HG03064 (cell line): ENCODE data around the gene C16orf78.
"Not testable (repeated sequence)": the region's sequence is repeated elsewhere in the genome, so short reads cannot be mapped to it uniquely, and the experiment has no call there.

Source experiments
- ATAC-seq: cut with Tn5 transposase; IDR thresholded peaks from one replicate; pipeline ENCODE4 v1.9.1; 2021; ENCODE audit warnings: low read depth; ENCODE audit not compliant: unreplicated experiment

Gene C16orf78

GRCh38 chr16:49349446-49350168 is 24.0 kb upstream of the C16orf78 start:
- no peak for ATAC-seq

- no peak for ATAC-seq
Measured at GRCh38 chr16:49350265-49351095, 23.1 kb upstream of the C16orf78 start.

GRCh38 chr16:49351096-49351487 is 22.5 kb upstream of the C16orf78 start:
- ATAC-seq: no peak

- ATAC-seq: no peak
Measured at GRCh38 chr16:49352892-49353291, 20.7 kb upstream of the C16orf78 start.

GRCh38 chr16:49353680-49354079 is 19.9 kb upstream of the C16orf78 start:
- ATAC-seq: no peak

GRCh38 chr16:49354101-49354500 is 19.5 kb upstream of the C16orf78 start:
- ATAC-seq: no peak

GRCh38 chr16:49354991-49355390 is 18.6 kb upstream of the C16orf78 start:
- ATAC-seq: no peak

- ATAC-seq: no peak
Measured at GRCh38 chr16:49355933-49356665, 17.5 kb upstream of the C16orf78 start.

- no peak for ATAC-seq
Measured at GRCh38 chr16:49356728-49357488, 16.7 kb upstream of the C16orf78 start.

GRCh38 chr16:49359591-49359990 is 14.0 kb upstream of the C16orf78 start:
- no peak for ATAC-seq

- ATAC-seq: not testable (repeated sequence)
Measured at GRCh38 chr16:49361731-49362130, 11.9 kb upstream of the C16orf78 start.

GRCh38 chr16:49362230-49362629 is 11.4 kb upstream of the C16orf78 start:
- no peak for ATAC-seq

GRCh38 chr16:49365711-49366509 is 7.7 kb upstream of the C16orf78 start:
- ATAC-seq: peak; percentile 88

GRCh38 chr16:49366669-49367068 is 6.9 kb upstream of the C16orf78 start:
- peak; percentile 46 for ATAC-seq

GRCh38 chr16:49369651-49370611 is 3.7 kb upstream of the C16orf78 start:
- ATAC-seq: no peak

- no peak for ATAC-seq
Measured at GRCh38 chr16:49376206-49376605, 2.6 kb downstream of the C16orf78 start.

- ATAC-seq: no peak
Measured at GRCh38 chr16:49377196-49377755, 3.7 kb downstream of the C16orf78 start.

- no peak for ATAC-seq
Measured at GRCh38 chr16:49378238-49378637, 4.6 kb downstream of the C16orf78 start.
